HUES48 (cell line): ENCODE data around the gene CDC42BPB.

Experiments
- H3K27ac ChIP-seq: one replicate; pipeline ENCODE4 v1.7.0; 2013; ENCODE audit warnings: low read depth, low read length, inconsistent platforms
- H3K27me3 ChIP-seq: 2 replicates; pipeline ENCODE4 v1.6.1; 2013; ENCODE audit warnings: mild to moderate bottlenecking, low read length; ENCODE audit not compliant: control insufficient read depth, insufficient read depth
- H3K36me3 ChIP-seq: 2 replicates; pipeline ENCODE4 v1.6.1; 2013; ENCODE audit warnings: low read length; ENCODE audit not compliant: control insufficient read depth, insufficient read depth
- H3K4me1 ChIP-seq: 2 replicates; pipeline ENCODE4 v1.6.1; 2013; ENCODE audit warnings: mild to moderate bottlenecking, low read length; ENCODE audit not compliant: control insufficient read depth, insufficient read depth
- H3K4me3 ChIP-seq: 2 replicates; pipeline ENCODE4 v1.5.1; 2013; ENCODE audit warnings: mild to moderate bottlenecking, low read depth, low read length
- H3K9ac ChIP-seq: 2 replicates; pipeline ENCODE4 v1.6.1; 2013; ENCODE audit warnings: mild to moderate bottlenecking, low read depth, low read length, moderate library complexity
- H3K9me3 ChIP-seq: 2 replicates; pipeline ENCODE4 v1.6.1; 2013; ENCODE audit warnings: low read length; ENCODE audit not compliant: control insufficient read depth, insufficient read depth

The CDC42BPB gene

GRCh38 chr14:103100281-103101121 lies 43.2 kb upstream of the CDC42BPB start:
- no peak overlapping the region for H3K27ac ChIP-seq
- H3K36me3 ChIP-seq, result no peaks in the 10 kb centered on the region
- H3K4me1 ChIP-seq, result peaks cover 12% of the 10 kb centered on the region
- H3K9me3 ChIP-seq, result no peaks in the 10 kb centered on the region
- H3K9ac ChIP-seq, result no peak overlapping the region
- no peak overlapping the region for H3K4me3 ChIP-seq
- H3K27me3 ChIP-seq, result peaks cover 34% of the 10 kb centered on the region

- Histone ChIP-seq H3K4me3 (no peak overlapping the region), H3K9ac (no peak overlapping the region), H3K27me3 (peaks cover 29% of the 10 kb centered on the region), H3K9me3 (no peaks in the 10 kb centered on the region), H3K4me1 (peaks cover 12% of the 10 kb centered on the region), H3K27ac (no peak overlapping the region), H3K36me3 (no peaks in the 10 kb centered on the region)
Observed at GRCh38 chr14:103099733-103100280, 42.5 kb upstream of the CDC42BPB start.

- H3K9ac ChIP-seq, result no peak overlapping the region
- H3K4me3 ChIP-seq, result no peak overlapping the region
- no peaks in the 10 kb centered on the region for H3K9me3 ChIP-seq
- H3K27me3 ChIP-seq, result peaks cover 23% of the 10 kb centered on the region
- H3K27ac ChIP-seq, result no peak overlapping the region
- no peaks in the 10 kb centered on the region for H3K36me3 ChIP-seq
- peaks cover 12% of the 10 kb centered on the region for H3K4me1 ChIP-seq
Observed at GRCh38 chr14:103099081-103099732, 41.9 kb upstream of the CDC42BPB start.

- Histone ChIP-seq H3K4me1 (peaks cover 12% of the 10 kb centered on the region), H3K4me3 (no peak overlapping the region), H3K9me3 (no peaks in the 10 kb centered on the region), H3K27ac (no peak overlapping the region), H3K27me3 (peaks cover 13% of the 10 kb centered on the region), H3K36me3 (no peaks in the 10 kb centered on the region), H3K9ac (no peak overlapping the region)
Observed at GRCh38 chr14:103097994-103098957, 40.9 kb upstream of the CDC42BPB start.

- no peak overlapping the region for H3K9ac ChIP-seq
- H3K4me3 ChIP-seq, result no peak overlapping the region
- no peak overlapping the region for H3K27ac ChIP-seq
- peaks cover 5% of the 10 kb centered on the region; the same call in 1 of the 2 replicates for H3K27me3 ChIP-seq
- H3K4me1 ChIP-seq, result peaks cover 12% of the 10 kb centered on the region
- H3K9me3 ChIP-seq, result no peaks in the 10 kb centered on the region
- H3K36me3 ChIP-seq, result no peaks in the 10 kb centered on the region
Observed at GRCh38 chr14:103097244-103097993, 40.1 kb upstream of the CDC42BPB start.

- H3K4me1 ChIP-seq, result peaks cover 12% of the 10 kb centered on the region
- H3K9ac ChIP-seq, result no peak overlapping the region
- no peak overlapping the region for H3K4me3 ChIP-seq
- no peaks in the 10 kb centered on the region for H3K9me3 ChIP-seq
- no peaks in the 10 kb centered on the region for H3K36me3 ChIP-seq
- no peak overlapping the region for H3K27ac ChIP-seq
- no peaks in the 10 kb centered on the region for H3K27me3 ChIP-seq
Observed at GRCh38 chr14:103096387-103096786, 39.0 kb upstream of the CDC42BPB start.

- H3K4me1 ChIP-seq, result peaks cover 9% of the 10 kb centered on the region; the same call in 1 of the 2 replicates
Observed at GRCh38 chr14:103095210-103095778, 37.9 kb upstream of the CDC42BPB start.

GRCh38 chr14:103094406-103095209 lies 37.3 kb upstream of the CDC42BPB start, which contains the start of gene EXOC3L4:
EXOC3L4 (plus strand) TSS chr14:103094725; CDS start chr14:103100220, 5,495 bp downstream.
- H3K4me3 ChIP-seq, result no peak within 1 kb of the TSS
- no peak within 1 kb of the TSS for H3K27ac ChIP-seq
- H3K36me3 ChIP-seq, result no peaks in the 10 kb centered on the region
- no peak within 1 kb of the TSS for H3K9ac ChIP-seq
- H3K9me3 ChIP-seq, result no peaks in the 10 kb centered on the region
- H3K4me1 ChIP-seq, result peaks cover 9% of the 10 kb centered on the region; the same call in 1 of the 2 replicates
- H3K27me3 ChIP-seq, result peaks cover 11% of the 10 kb centered on the region; the same call in 1 of the 2 replicates

More at GRCh38 chr14:103095210-103095778, 37.9 kb upstream of the CDC42BPB start:
- H3K27me3 ChIP-seq, result peaks cover 8% of the 10 kb centered on the region; the same call in 1 of the 2 replicates
- H3K36me3 ChIP-seq, result no peaks in the 10 kb centered on the region
- H3K9ac ChIP-seq, result no peak overlapping the region
- H3K9me3 ChIP-seq, result no peaks in the 10 kb centered on the region
- H3K27ac ChIP-seq, result no peak overlapping the region
- no peak overlapping the region for H3K4me3 ChIP-seq

- H3K36me3 ChIP-seq, result no peaks in the 10 kb centered on the region
- H3K27me3 ChIP-seq, result peaks cover 11% of the 10 kb centered on the region; the same call in 1 of the 2 replicates
- H3K4me1 ChIP-seq, result peaks cover 4% of the 10 kb centered on the region; the same call in 1 of the 2 replicates
- no peak overlapping the region for H3K9ac ChIP-seq
- no peak overlapping the region for H3K27ac ChIP-seq
- no peaks in the 10 kb centered on the region for H3K9me3 ChIP-seq
- H3K4me3 ChIP-seq, result no peak overlapping the region
Observed at GRCh38 chr14:103093856-103094405, 36.6 kb upstream of the CDC42BPB start.
